ENCODE data around the gene UGT2B10.

Gene UGT2B10

GRCh38 chr4:68871809-68872642 lies 56.2 kb downstream of the UGT2B10 start:
- no peak for DNase-seq

GRCh38 chr4:68872643-68873502 lies 57.1 kb downstream of the UGT2B10 start:
- no peak for DNase-seq

- DNase-seq: no peak
Observed at GRCh38 chr4:68874507-68874906, 58.7 kb downstream of the UGT2B10 start.

- no peak for DNase-seq
Observed at GRCh38 chr4:68877555-68877954, 61.8 kb downstream of the UGT2B10 start.

- no peak for DNase-seq
Observed at GRCh38 chr4:68878048-68878447, 62.3 kb downstream of the UGT2B10 start.

All from DMS79 (cell line).